ENCODE data around the gene GABRG3.

Gene GABRG3

GRCh38 chr15:27272427-27272826, 301.4 kb downstream of the GABRG3 start:
- no peak for TF ChIP-seq CTCF (conservative IDR thresholded peaks at IDR 0.05; ENCODE audit: low read depth, low read length)
- H3K9ac ChIP-seq: no peak overlapping the region
- no peak overlapping the region for H2AFZ ChIP-seq (ENCODE audit: low read depth)
- no peak overlapping the region for H3K27ac ChIP-seq
- H3K4me2 ChIP-seq: no peak overlapping the region
- no peaks in the 10 kb centered on the region for H3K36me3 ChIP-seq (ENCODE audit: insufficient read depth)
- H3K4me1 ChIP-seq (ENCODE audit: low read depth, poor library complexity, severe bottlenecking): no peaks in the 10 kb centered on the region
- no peaks in the 10 kb centered on the region for H4K20me1 ChIP-seq (ENCODE audit: insufficient read depth)
- H3K79me2 ChIP-seq (ENCODE audit: insufficient read depth, low read depth): no peaks in the 10 kb centered on the region
- H3K27me3 ChIP-seq (ENCODE audit: insufficient read depth, low read depth): no peaks in the 10 kb centered on the region
- no peak overlapping the region for H3K4me3 ChIP-seq (IDR thresholded peaks at IDR 0.05; ENCODE audit: insufficient read depth, low read depth, low read length)

GRCh38 chr15:27273506-27273905, 302.5 kb downstream of the GABRG3 start:
- H3K9ac ChIP-seq: no peak overlapping the region
- H3K27me3 ChIP-seq (ENCODE audit: insufficient read depth, low read depth): no peaks in the 10 kb centered on the region
- H3K4me3 ChIP-seq (IDR thresholded peaks at IDR 0.05; ENCODE audit: insufficient read depth, low read depth, low read length): no peak overlapping the region
- H3K27ac ChIP-seq: no peak overlapping the region
- no peaks in the 10 kb centered on the region for H3K36me3 ChIP-seq (ENCODE audit: insufficient read depth)
- H2AFZ ChIP-seq (ENCODE audit: low read depth): no peak overlapping the region
- no peaks in the 10 kb centered on the region for H3K4me1 ChIP-seq (ENCODE audit: low read depth, poor library complexity, severe bottlenecking)
- no peaks in the 10 kb centered on the region for H3K79me2 ChIP-seq (ENCODE audit: insufficient read depth, low read depth)
- TF ChIP-seq CTCF (conservative IDR thresholded peaks at IDR 0.05; ENCODE audit: low read depth, low read length): no peak
- no peak overlapping the region for H3K4me2 ChIP-seq
- H4K20me1 ChIP-seq (ENCODE audit: insufficient read depth): no peaks in the 10 kb centered on the region

GRCh38 chr15:27278761-27279160, 307.8 kb downstream of the GABRG3 start:
- no peaks in the 10 kb centered on the region for H3K27me3 ChIP-seq (ENCODE audit: insufficient read depth, low read depth)
- no peak overlapping the region for H2AFZ ChIP-seq (ENCODE audit: low read depth)
- no peak overlapping the region for H3K9ac ChIP-seq
- H3K36me3 ChIP-seq (ENCODE audit: insufficient read depth): no peaks in the 10 kb centered on the region
- no peak overlapping the region for H3K4me3 ChIP-seq (IDR thresholded peaks at IDR 0.05; ENCODE audit: insufficient read depth, low read depth, low read length)
- no peak for TF ChIP-seq CTCF (conservative IDR thresholded peaks at IDR 0.05; ENCODE audit: low read depth, low read length)
- H3K79me2 ChIP-seq (ENCODE audit: insufficient read depth, low read depth): no peaks in the 10 kb centered on the region
- H4K20me1 ChIP-seq (ENCODE audit: insufficient read depth): no peaks in the 10 kb centered on the region
- no peak overlapping the region for H3K27ac ChIP-seq
- H3K4me2 ChIP-seq: no peak overlapping the region
- no peaks in the 10 kb centered on the region for H3K4me1 ChIP-seq (ENCODE audit: low read depth, poor library complexity, severe bottlenecking)

- Histone ChIP-seq H3K9ac (no peak overlapping the region), H3K4me3 (IDR thresholded peaks at IDR 0.05; ENCODE audit: insufficient read depth, low read depth, low read length) (no peak overlapping the region), H3K4me1 (ENCODE audit: low read depth, poor library complexity, severe bottlenecking) (no peaks in the 10 kb centered on the region), H2AFZ (ENCODE audit: low read depth) (no peak overlapping the region), H3K79me2 (ENCODE audit: insufficient read depth, low read depth) (no peaks in the 10 kb centered on the region), H4K20me1 (ENCODE audit: insufficient read depth) (no peaks in the 10 kb centered on the region), H3K4me2 (no peak overlapping the region), H3K36me3 (ENCODE audit: insufficient read depth) (no peaks in the 10 kb centered on the region), H3K27me3 (ENCODE audit: insufficient read depth, low read depth) (no peaks in the 10 kb centered on the region), H3K27ac (no peak overlapping the region)
- TF ChIP-seq CTCF (conservative IDR thresholded peaks at IDR 0.05; ENCODE audit: low read depth, low read length): no peak
Observed at GRCh38 chr15:27292641-27293040, 321.7 kb downstream of the GABRG3 start.

- Histone ChIP-seq H3K27ac (no peak overlapping the region), H4K20me1 (ENCODE audit: insufficient read depth) (no peaks in the 10 kb centered on the region), H3K27me3 (ENCODE audit: insufficient read depth, low read depth) (no peaks in the 10 kb centered on the region), H3K79me2 (ENCODE audit: insufficient read depth, low read depth) (no peaks in the 10 kb centered on the region), H3K9ac (no peak overlapping the region), H3K36me3 (ENCODE audit: insufficient read depth) (no peaks in the 10 kb centered on the region), H3K4me1 (ENCODE audit: low read depth, poor library complexity, severe bottlenecking) (no peaks in the 10 kb centered on the region), H2AFZ (ENCODE audit: low read depth) (no peak overlapping the region), H3K4me3 (IDR thresholded peaks at IDR 0.05; ENCODE audit: insufficient read depth, low read depth, low read length) (no peak overlapping the region), H3K4me2 (no peak overlapping the region)
- TF ChIP-seq CTCF (conservative IDR thresholded peaks at IDR 0.05; ENCODE audit: low read depth, low read length): no peak
Observed at GRCh38 chr15:27293607-27294006, 322.6 kb downstream of the GABRG3 start.

Measured in KMS-11 (cell line).